Testis (tissue), 2 donors: ENCODE results near the gene BCAR3.

ENCODE experiments used
- CTCF ChIP-seq, 3 experiments: fragments of 450-650 bp in 2 of 3; fragments of 200-600 bp in 1 of 3; sonication (generic) in 1 of 3; IDR thresholded peaks; one replicate each; pipeline ENCODE4 v1.5.1; 2016 to 2019; ENCODE audit warnings: antibody characterized with exemption in 3 of 3, mild to moderate bottlenecking in 2 of 3, moderate library complexity in 1 of 3
- POLR2A ChIP-seq: fragments of 450-650 bp; IDR thresholded peaks from one replicate; pipeline ENCODE4 v1.6.1; 2017; ENCODE audit warnings: antibody characterized with exemption, mild to moderate bottlenecking, moderate library complexity

GRCh38 chr1:93532780-93533378, 148.8 kb downstream of the BCAR3 start:
- TF ChIP-seq CTCF (IDR thresholded peaks at IDR 0.05) (no peak), POLR2A (no peak)
